Thyroid gland (tissue), 4 donors: ENCODE data around the gene KCNA4. TPM values are rescaled to one million over a fixed set of nuclear protein-coding genes. Genes with fewer than 3 reads are reported as not detected.
"Not testable (repeated sequence)": the region's sequence is repeated elsewhere in the genome, so short reads cannot be mapped to it uniquely, and the experiment has no call there.

Experiments used
- DNase-seq, 2 donors: peaks; one replicate each; pipeline ENCODE4 v3.0.0-alpha.2; 2019
- H3K27ac ChIP-seq, 3 donors: fragments of 200-600 bp; sonication (generic); 1 replicate in 2 of 3; 2 replicates in 1 of 3; pipeline ENCODE4 v1.5.1; 2016 to 2019; ENCODE audit warnings: mild to moderate bottlenecking in 1 of 3, moderate library complexity in 1 of 3
- H3K27me3 ChIP-seq: fragments of 200-600 bp; sonication (generic); one replicate; pipeline ENCODE4 v1.5.1; 2019
- H3K36me3 ChIP-seq, 2 donors: fragments of 200-600 bp; sonication (generic); one replicate each; pipeline ENCODE4 v1.5.1; 2016 to 2019
- H3K4me1 ChIP-seq, 2 donors: fragments of 200-600 bp; sonication (generic); one replicate each; pipeline ENCODE4 v1.5.1; 2017 to 2019
- H3K4me3 ChIP-seq, 3 donors: fragments of 200-600 bp; sonication (generic); replicated peaks in 1 of 3; 1 replicate in 2 of 3; 2 replicates in 1 of 3; pipeline ENCODE4 v1.5.1; 2016; ENCODE audit warnings: mild to moderate bottlenecking in 1 of 3
- H3K9me3 ChIP-seq: fragments of 200-600 bp; sonication (generic); one replicate; pipeline ENCODE4 v1.5.1; 2017
- CTCF ChIP-seq, 6 experiments: fragments of 200-600 bp in 3 of 6; fragments of 450-650 bp in 3 of 6; sonication (generic) in 3 of 6; IDR thresholded peaks; one replicate each; pipeline ENCODE4 v1.5.1; 2016 to 2019; ENCODE audit warnings: antibody characterized with exemption in 6 of 6, mild to moderate bottlenecking in 2 of 6, inconsistent platforms in 1 of 6, moderate library complexity in 1 of 6
- POLR2A ChIP-seq, 2 donors: fragments of 450-650 bp; IDR thresholded peaks; one replicate each; pipeline ENCODE4 v1.6.1; 2017; ENCODE audit warnings: antibody characterized with exemption in 2 of 2, mild to moderate bottlenecking in 2 of 2, moderate library complexity in 1 of 2
- WGBS, 2 donors: methylation state at CpG; one replicate each; pipeline ENCODE4 v1.1.5; 2017; 5-methylcytosine and 5-hydroxymethylcytosine counted together
- intact Hi-C: fragments of 100-400 bp; cut with DNase I; formaldehyde crosslinking; loops from one replicate; pipeline ENCODE4 v1.15.1; 2023
- total RNA-seq, 4 donors: library from RNA; depleted of rRNA; stranded (reverse); fragments of >200 nt; gene quantifications; one replicate each; pipeline ENCODE4 v1.2.3, GENCODE V29; 2016

KCNA4 gene
- total RNA-seq, 4 donors from 2014 or later: 0.20 TPM; not detected in 3

GRCh38 chr11:29978549-29978948 lies 38.3 kb downstream of the KCNA4 start:
- no peaks in the 10 kb centered on the region for H3K4me1 ChIP-seq
- 74 to 76% methylated on average over 2 of the region's 2 CpGs for WGBS, 2 donors
- intact Hi-C loops: no loop called here
- H3K36me3 ChIP-seq: no peaks in the 10 kb centered on the region
- H3K4me3 ChIP-seq: no peak overlapping the region
- H3K27me3 ChIP-seq: no peaks in the 10 kb centered on the region
- no peaks in the 10 kb centered on the region for H3K9me3 ChIP-seq
- H3K27ac ChIP-seq: no peak overlapping the region
- no peak for DNase-seq
- no peak for TF ChIP-seq POLR2A (IDR thresholded peaks at IDR 0.05)
- no peak for TF ChIP-seq CTCF (IDR thresholded peaks at IDR 0.05)

- H3K27me3 ChIP-seq, intact Hi-C loops, H3K36me3 ChIP-seq, H3K4me3 ChIP-seq, H3K9me3 ChIP-seq, DNase-seq, H3K4me1 ChIP-seq, H3K27ac ChIP-seq: not testable (repeated sequence)
- WGBS, 2 donors: 92 to 98% methylated on average over 9 to 10 of the region's 10 CpGs
Observed at GRCh38 chr11:29975580-29975979, 41.2 kb downstream of the KCNA4 start.

GRCh38 chr11:29963796-29964195 lies 53.0 kb downstream of the KCNA4 start:
- TF ChIP-seq CTCF (IDR thresholded peaks at IDR 0.05) (no peak), POLR2A (IDR thresholded peaks at IDR 0.05) (no peak)
- H3K9me3 ChIP-seq: no peaks in the 10 kb centered on the region
- H3K27me3 ChIP-seq: no peaks in the 10 kb centered on the region
- intact Hi-C loops: no loop called here
- H3K27ac ChIP-seq: no peak overlapping the region
- WGBS, 2 donors: 86 to 89% methylated on average over 2 of the region's 2 CpGs
- no peaks in the 10 kb centered on the region for H3K36me3 ChIP-seq
- H3K4me1 ChIP-seq: no peaks in the 10 kb centered on the region
- H3K4me3 ChIP-seq: no peak overlapping the region
- no peak for DNase-seq

GRCh38 chr11:29963036-29963435 lies 53.8 kb downstream of the KCNA4 start:
- H3K4me1 ChIP-seq: no peaks in the 10 kb centered on the region
- no peak overlapping the region for H3K27ac ChIP-seq
- TF ChIP-seq CTCF (IDR thresholded peaks at IDR 0.05) (no peak), POLR2A (IDR thresholded peaks at IDR 0.05) (no peak)
- intact Hi-C loops: no loop called here
- WGBS, 2 donors: 80 to 86% methylated on average over 2 of the region's 2 CpGs
- no peak for DNase-seq
- H3K27me3 ChIP-seq: no peaks in the 10 kb centered on the region
- H3K9me3 ChIP-seq: no peaks in the 10 kb centered on the region
- no peak overlapping the region for H3K4me3 ChIP-seq
- H3K36me3 ChIP-seq: no peaks in the 10 kb centered on the region

GRCh38 chr11:29962243-29962642 lies 54.6 kb downstream of the KCNA4 start:
- no peak overlapping the region for H3K27ac ChIP-seq
- H3K4me3 ChIP-seq: no peak overlapping the region
- TF ChIP-seq CTCF (IDR thresholded peaks at IDR 0.05) (peak in 1 of 6 experiments; percentile 4), POLR2A (IDR thresholded peaks at IDR 0.05) (no peak)
- DNase-seq: no peak
- H3K36me3 ChIP-seq: no peaks in the 10 kb centered on the region
- no peaks in the 10 kb centered on the region for H3K4me1 ChIP-seq
- no peaks in the 10 kb centered on the region for H3K9me3 ChIP-seq
- no peaks in the 10 kb centered on the region for H3K27me3 ChIP-seq
- intact Hi-C loops: no loop called here
- 64 to 81% methylated on average over 2 of the region's 2 CpGs for WGBS, 2 donors

Other genes with a start within 250 kb of the KCNA4 start
- gene FSHB, start 214.0 kb upstream of the KCNA4 start, total RNA-seq: not detected